AG04449 (cell line): ENCODE data around the gene MGAT5.

Source experiments
- CTCF ChIA-PET: fragments of 350-600 bp; formaldehyde crosslinking; extraction: SDS; loops from one replicate; lab custom pipeline; 2021; ENCODE audit warnings: antibody characterized with exemption; lab: Yijun Ruan, JAX
- POLR2A ChIA-PET: fragments of 400-600, 350-600 bp; formaldehyde crosslinking; extraction: SDS; loops from one replicate; lab custom pipeline; 2020; ENCODE audit warnings: antibody characterized with exemption, inconsistent platforms; lab: Yijun Ruan, JAX
- DNase-seq: peaks from one replicate; pipeline ENCODE4 v3.0.0-alpha.2; 2010; ENCODE audit warnings: low read depth, low spot score
- H3K4me3 ChIP-seq: 2 replicates; pipeline ENCODE4 v1.5.1; 2011; ENCODE audit warnings: low read depth, mild to moderate bottlenecking, control low read depth, low read length
- TF ChIP-seq, protein P1 (sequence below): IDR thresholded peaks from one replicate; pipeline ENCODE4 v1.5.1; 2011; ENCODE audit warnings: mild to moderate bottlenecking, moderate library complexity, low read length, control low read depth, inconsistent platforms; ENCODE audit not compliant: insufficient read depth; ENCODE audit errors: missing control alignments

MGAT5 gene

DNA sequence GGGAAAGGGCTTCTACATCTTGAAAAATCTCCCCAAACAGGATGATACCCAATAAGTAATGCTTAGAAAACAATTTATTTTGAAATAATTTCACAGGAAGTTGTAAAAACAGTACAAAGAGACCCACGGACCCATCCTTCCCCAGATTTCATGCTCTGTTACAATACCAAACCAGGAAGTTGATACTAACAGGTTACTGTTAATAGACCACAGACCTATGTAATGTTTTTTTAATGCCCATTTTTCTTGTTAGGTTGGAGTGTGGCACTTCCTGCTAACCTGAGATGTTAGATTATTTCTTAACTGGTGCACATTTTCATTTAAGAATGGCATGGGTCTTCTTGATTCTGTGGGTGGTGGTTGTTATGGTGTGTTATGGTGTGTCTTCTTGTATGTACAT, 21.4 kb upstream of the MGAT5 start:
- no peak for DNase-seq
- ChIA-PET POLR2A (no interaction called here), CTCF (interaction anchor here (0.8 to 3.6 kb wide), 4 partner anchors 13 to 114 kb away, joined by 3 to 22 read pairs (median 6); no protein-coding TSS in a partner anchor)
- no peak overlapping the region for H3K4me3 ChIP-seq
- TF ChIP-seq, protein P1, sequence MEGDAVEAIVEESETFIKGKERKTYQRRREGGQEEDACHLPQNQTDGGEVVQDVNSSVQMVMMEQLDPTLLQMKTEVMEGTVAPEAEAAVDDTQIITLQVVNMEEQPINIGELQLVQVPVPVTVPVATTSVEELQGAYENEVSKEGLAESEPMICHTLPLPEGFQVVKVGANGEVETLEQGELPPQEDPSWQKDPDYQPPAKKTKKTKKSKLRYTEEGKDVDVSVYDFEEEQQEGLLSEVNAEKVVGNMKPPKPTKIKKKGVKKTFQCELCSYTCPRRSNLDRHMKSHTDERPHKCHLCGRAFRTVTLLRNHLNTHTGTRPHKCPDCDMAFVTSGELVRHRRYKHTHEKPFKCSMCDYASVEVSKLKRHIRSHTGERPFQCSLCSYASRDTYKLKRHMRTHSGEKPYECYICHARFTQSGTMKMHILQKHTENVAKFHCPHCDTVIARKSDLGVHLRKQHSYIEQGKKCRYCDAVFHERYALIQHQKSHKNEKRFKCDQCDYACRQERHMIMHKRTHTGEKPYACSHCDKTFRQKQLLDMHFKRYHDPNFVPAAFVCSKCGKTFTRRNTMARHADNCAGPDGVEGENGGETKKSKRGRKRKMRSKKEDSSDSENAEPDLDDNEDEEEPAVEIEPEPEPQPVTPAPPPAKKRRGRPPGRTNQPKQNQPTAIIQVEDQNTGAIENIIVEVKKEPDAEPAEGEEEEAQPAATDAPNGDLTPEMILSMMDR = no peak

DNA sequence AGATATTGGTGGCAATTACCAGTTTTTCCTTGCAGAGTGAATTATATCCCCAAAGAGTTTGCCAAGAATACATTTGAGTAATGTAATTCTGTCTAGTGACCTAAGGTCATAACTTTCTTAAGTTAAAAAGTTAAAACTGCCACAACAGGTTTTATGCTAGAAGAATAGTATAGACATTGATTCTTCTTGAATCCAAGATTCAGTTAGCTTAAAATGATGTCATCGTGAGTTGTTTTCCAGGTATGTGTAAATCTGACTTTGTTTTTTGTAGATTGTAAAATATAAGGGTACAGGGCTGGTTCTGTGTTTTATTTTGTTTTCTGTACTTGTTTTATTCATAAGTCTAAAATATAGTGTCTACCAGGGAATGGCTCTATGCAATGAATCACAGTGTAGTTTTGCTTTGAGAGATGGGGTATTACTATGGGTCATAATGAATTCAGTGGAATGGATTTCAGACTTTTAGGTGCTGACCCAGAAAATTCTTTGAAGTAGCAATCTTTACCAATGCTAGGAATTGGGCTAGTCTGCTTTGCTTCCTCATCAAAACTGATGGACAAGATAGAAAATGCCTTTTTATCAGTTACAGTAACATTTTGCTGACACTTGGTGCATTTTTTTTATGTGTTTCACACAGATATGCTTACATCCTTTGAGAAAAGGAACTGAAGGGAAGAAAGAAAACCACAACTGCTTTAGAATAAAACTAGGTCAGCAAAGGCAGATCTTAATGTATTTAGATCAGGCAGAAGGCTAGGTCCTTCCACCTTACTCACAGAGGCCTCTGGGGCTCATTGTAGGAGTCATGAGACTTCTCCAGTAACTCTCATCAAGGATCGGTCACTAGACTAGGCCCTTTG, 20.8 kb upstream of the MGAT5 start:
- DNase-seq = no peak
- H3K4me3 ChIP-seq = no peak overlapping the region
- TF ChIP-seq, protein P1 = no peak
- ChIA-PET CTCF (interaction anchor here (1.7 to 3.6 kb wide), 3 partner anchors 12 to 115 kb away, joined by 3 to 22 read pairs (median 8); no protein-coding TSS in a partner anchor), POLR2A (no interaction called here)

DNA sequence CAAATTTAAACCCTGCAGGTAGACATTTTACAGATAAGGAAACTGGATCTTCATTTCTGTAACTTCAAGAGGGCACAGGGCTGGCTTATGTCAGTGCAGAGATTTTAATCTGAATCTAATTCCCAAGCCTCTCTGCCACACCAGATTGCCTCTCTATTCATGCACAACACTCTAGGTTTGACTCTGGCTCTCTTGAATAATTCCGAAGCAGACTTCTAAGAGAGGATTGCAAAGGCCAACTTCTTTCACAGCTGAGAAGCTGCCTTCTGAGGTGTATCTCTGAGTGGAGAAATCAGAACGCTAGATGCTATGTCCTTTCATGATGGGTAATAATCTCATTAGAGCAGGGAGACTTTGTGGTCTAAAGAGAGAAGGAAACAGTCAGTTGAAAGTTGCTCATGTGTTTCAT, 20.1 kb upstream of the MGAT5 start:
- ChIA-PET POLR2A (no interaction called here), CTCF (interaction anchor here (2.7 to 2.9 kb wide), 2 partner anchors 11 to 116 kb away, joined by 14 to 55 read pairs; no protein-coding TSS in a partner anchor)
- no peak for DNase-seq
- TF ChIP-seq, protein P1 = no peak
- H3K4me3 ChIP-seq = no peak overlapping the region

DNA sequence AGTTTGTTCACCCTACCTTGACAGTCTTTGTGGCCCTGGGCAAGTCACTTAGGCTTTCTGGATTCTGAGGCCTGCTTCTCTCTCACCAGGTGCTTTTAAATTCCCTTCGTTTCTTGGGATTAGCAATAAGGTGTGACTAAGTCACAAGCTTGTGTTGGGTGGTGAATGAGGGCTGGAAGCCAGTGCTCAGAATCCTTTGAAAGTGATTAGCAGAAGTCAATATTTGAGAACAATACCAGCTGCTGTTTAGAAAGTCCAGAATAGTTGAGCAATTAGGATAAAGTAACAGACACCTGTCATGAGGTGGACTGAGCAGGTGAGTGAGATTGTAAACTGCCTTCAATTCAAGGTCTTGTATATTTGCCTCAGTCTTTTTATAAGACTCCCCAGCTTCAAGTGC, 19.3 kb upstream of the MGAT5 start:
- TF ChIP-seq, protein P1 = no peak
- no peak for DNase-seq
- ChIA-PET POLR2A (no interaction called here), CTCF (interaction anchor here (1.2 to 2.9 kb wide), 4 partner anchors 10 to 116 kb away, joined by 6 to 55 read pairs (median 10); no protein-coding TSS in a partner anchor)
- H3K4me3 ChIP-seq = no peak overlapping the region

DNA sequence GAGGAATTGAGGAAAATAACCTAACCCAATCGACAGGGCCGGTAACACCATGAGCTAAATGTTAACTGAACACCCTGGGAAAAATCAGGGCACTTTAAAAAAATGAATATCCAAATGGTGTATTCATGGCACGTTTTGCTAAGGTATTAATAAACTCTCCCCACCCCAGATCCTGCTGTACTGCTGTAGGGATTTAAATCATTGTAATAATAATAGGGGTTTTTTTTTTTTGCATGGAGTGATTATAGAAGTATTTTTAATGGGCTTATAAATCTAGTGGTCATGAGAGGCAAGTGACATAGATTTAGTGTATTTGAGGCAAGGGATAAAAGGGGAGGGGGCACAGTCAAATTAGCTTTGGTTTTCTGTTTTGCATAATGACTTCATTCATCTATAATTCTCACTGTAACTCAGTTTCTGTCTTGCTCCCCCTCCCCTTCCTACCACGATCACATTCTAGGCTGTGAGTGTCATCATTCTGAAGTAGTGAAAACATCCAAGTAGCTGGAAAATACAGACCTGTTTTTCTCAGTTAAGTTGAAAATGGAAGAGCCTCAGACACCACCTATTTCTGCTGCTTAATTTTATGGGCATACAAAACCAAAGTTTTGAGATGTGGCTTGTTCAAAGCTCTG, 18.2 kb upstream of the MGAT5 start:
- no peak overlapping the region for H3K4me3 ChIP-seq
- ChIA-PET CTCF (interaction anchor here (0.6 to 2.9 kb wide), 7 partner anchors 9 to 215 kb away, joined by 3 to 55 read pairs (median 6); no protein-coding TSS in a partner anchor), POLR2A (interaction anchor here (1.1 kb wide), 1 partner anchor 116 kb away, joined by 3 read pairs; no protein-coding TSS in a partner anchor)
- TF ChIP-seq, protein P1 = no peak
- DNase-seq = no peak

DNA sequence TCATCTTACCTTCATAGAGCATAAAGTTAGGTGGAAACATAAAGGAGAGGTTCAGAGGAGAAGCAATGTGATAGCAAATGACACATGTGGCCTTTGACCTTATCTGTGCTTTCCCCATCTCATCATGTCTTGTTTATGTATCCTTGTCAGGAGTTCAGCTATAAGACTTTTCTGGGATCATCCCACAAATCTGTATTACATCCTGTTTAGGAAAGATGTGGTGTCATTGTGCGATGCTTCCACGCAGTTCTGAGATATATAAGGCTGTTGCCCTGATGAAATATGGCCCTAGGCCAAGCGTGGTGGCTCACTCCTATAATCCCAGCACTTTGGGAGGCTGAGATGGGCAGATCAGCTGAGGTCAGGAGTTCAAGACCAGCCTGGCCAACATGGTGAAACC, 15.5 kb upstream of the MGAT5 start:
- POLR2A ChIA-PET = no interaction called here
- TF ChIP-seq, protein P1 = no peak
- CTCF ChIA-PET = interaction anchor here (2.1 to 2.6 kb wide), 3 partner anchors 14 to 121 kb away, joined by 5 to 7 read pairs (median 6); no protein-coding TSS in a partner anchor
- no peak overlapping the region for H3K4me3 ChIP-seq
- no peak for DNase-seq
